Naive B cell (primary cell): ENCODE measurements around the gene CSNK1A1. TPM values are rescaled to one million over a fixed set of nuclear protein-coding genes. Genes with fewer than 3 reads are reported as not detected.
"Not testable (repeated sequence)": the region's sequence is repeated elsewhere in the genome, so short reads cannot be mapped to it uniquely, and the experiment has no call there.

Source experiments
- ATAC-seq, 2 donors: fragments of 150-1000 bp; cut with Tn5 transposase; 2 replicates each; pipeline ENCODE4 v1.10.0; 2021; ENCODE audit warnings: low read depth in 2 of 2, mild to moderate bottlenecking in 2 of 2, moderate library complexity in 2 of 2
- DNase-seq: peaks from one replicate; pipeline ENCODE4 v3.0.0; 2022
- H3K27ac Mint-ChIP-seq, 6 donors: one replicate each; pipeline ENCODE4 v1.8.0; 2020 to 2022; ENCODE audit warnings: mild to moderate bottlenecking in 6 of 6, mixed read lengths in 6 of 6, moderate library complexity in 5 of 6, inconsistent platforms in 2 of 6
- H3K27me3 Mint-ChIP-seq, 3 donors: one replicate each; pipeline ENCODE4 v1.8.0; 2021 to 2022; ENCODE audit warnings: mixed read lengths in 3 of 3, mild to moderate bottlenecking in 1 of 3
- H3K36me3 Mint-ChIP-seq, 2 donors: one replicate each; pipeline ENCODE4 v1.8.0; 2020 to 2022; ENCODE audit warnings: mixed read lengths in 2 of 2, inconsistent platforms in 1 of 2, mild to moderate bottlenecking in 1 of 2
- H3K4me1 Mint-ChIP-seq, 3 donors: one replicate each; pipeline ENCODE4 v1.8.0; 2020 to 2022; ENCODE audit warnings: mixed read lengths in 3 of 3, inconsistent platforms in 1 of 3, mild to moderate bottlenecking in 1 of 3, moderate library complexity in 1 of 3
- H3K4me3 Mint-ChIP-seq, 8 donors: one replicate each; pipeline ENCODE4 v1.8.0; 2020 to 2022; ENCODE audit warnings: mild to moderate bottlenecking in 8 of 8, mixed read lengths in 8 of 8, moderate library complexity in 8 of 8, inconsistent platforms in 2 of 8
- H3K9me3 Mint-ChIP-seq, 7 donors: one replicate each; pipeline ENCODE4 v1.8.0; 2020 to 2022; ENCODE audit warnings: mixed read lengths in 7 of 7, mild to moderate bottlenecking in 5 of 7, inconsistent platforms in 2 of 7, moderate library complexity in 1 of 7
- polyA plus RNA-seq, 6 donors: library from polyadenylated mRNA; unstranded; fragments of 300-500 nt; fragmentation: Illumina TruSeq; gene quantifications; one replicate each; pipeline ENCODE4 v1.2.3, GENCODE V29; 2021; ENCODE audit warnings: low read depth in 6 of 6

The CSNK1A1 gene
- polyA plus RNA-seq, 6 donors from 2014 or later: 100 to 148 (median 129) TPM

DNA sequence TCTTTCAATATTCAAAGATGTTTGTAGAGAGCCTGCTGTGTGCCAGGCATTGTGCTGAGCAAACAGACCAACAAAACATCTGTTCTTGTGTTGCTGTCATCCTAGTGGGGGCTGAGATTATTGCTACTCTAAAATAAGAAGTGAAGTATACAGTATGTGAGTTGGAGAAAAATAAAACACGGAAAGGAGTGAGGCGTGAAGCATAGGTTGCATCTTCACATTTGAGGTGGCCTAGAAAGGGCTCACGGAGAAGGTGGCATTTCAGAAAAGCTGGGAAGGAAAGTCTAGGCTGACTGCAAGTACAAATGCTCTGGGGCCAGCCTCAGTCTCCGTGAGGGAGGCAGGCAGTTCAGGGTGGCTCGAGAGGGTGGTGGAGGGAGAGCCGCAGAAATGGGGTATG lies 80.3 kb downstream of the CSNK1A1 start:
- Mint-ChIP-seq H3K4me3 (no peak overlapping the region), H3K27ac (no peak overlapping the region), H3K9me3 (no peaks in the 10 kb centered on the region), H3K36me3 (no peaks in the 10 kb centered on the region), H3K27me3 (peaks cover 8 to 27% (median 12%) of the 10 kb centered on the region in 3 donors), H3K4me1 (no peaks in the 10 kb centered on the region)
- no peak for ATAC-seq
- DNase-seq: no peak

DNA sequence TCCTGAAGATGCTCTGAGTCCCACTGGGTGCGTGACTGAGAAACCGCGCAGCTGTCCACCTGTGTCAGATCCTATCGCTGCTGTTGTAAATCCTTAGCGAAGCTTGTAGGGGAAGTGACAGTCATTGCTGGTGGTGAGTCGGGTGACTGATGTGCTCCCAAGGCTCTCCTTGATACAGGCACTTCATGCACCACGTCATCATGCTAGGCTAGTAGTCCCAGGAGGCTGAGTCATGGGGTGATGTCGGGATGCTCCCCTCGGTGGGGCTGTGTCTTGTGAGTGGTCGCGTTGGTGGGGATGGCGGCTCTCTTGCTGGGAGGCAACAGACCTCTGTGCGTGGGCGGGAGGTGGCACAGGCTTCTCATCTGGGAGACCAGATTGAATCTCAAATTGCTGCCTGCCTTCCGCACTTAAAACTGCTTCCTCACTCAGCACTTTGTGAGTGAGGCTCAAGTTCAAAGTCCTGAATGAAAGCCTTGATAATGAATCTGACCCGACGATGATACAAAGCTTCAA lies 84.7 kb downstream of the CSNK1A1 start:
- no peak for ATAC-seq
- no peaks in the 10 kb centered on the region for H3K9me3 Mint-ChIP-seq
- no peaks in the 10 kb centered on the region for H3K36me3 Mint-ChIP-seq
- H3K27me3 Mint-ChIP-seq: peaks cover 4 to 25% (median 10%) of the 10 kb centered on the region in 3 donors
- no peak for DNase-seq
- no peak overlapping the region for H3K27ac Mint-ChIP-seq
- H3K4me1 Mint-ChIP-seq: no peaks in the 10 kb centered on the region
- no peak overlapping the region for H3K4me3 Mint-ChIP-seq

DNA sequence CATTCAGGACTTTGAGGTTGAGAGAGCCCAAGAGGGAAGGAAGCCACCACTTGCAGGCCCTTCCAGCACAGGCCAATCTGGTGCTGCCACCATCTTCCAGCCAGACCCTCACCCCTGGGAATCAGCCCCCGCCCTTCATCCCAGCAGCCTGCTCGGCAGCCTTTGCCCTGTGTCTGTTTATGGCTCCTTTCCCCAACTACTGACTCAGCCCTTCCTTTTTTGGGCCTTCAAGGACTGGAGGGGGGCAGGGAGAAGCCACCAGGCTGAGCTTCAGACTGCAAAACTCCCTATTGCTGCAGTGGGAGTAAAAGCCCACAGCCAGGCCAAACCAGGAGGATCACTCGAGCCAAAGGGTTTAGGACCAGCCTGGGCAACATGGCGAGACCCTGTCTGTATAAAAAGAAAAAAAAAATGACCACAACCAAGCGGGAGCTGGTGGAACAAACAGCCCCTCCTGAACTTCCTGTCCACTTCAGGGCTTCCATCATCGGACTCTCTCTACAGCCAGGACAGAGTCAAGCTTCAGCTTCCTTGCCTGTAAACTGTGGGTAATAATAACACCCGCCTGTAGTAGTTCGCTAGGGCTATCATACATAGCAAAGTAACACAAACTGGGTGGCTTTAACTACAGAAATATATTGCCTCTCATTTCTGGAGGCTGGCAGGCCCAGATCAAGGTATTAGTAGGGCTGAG lies 86.3 kb downstream of the CSNK1A1 start:
- ATAC-seq: no peak
- no peaks in the 10 kb centered on the region for H3K9me3 Mint-ChIP-seq
- H3K36me3 Mint-ChIP-seq: no peaks in the 10 kb centered on the region
- H3K27ac Mint-ChIP-seq: peak overlapping the region in 1 of 6 donors; percentile 69
- no peak for DNase-seq
- H3K4me1 Mint-ChIP-seq: no peaks in the 10 kb centered on the region
- H3K27me3 Mint-ChIP-seq: peaks cover 0 to 13% (median 4%) of the 10 kb centered on the region in 3 donors
- no peak overlapping the region for H3K4me3 Mint-ChIP-seq

DNA sequence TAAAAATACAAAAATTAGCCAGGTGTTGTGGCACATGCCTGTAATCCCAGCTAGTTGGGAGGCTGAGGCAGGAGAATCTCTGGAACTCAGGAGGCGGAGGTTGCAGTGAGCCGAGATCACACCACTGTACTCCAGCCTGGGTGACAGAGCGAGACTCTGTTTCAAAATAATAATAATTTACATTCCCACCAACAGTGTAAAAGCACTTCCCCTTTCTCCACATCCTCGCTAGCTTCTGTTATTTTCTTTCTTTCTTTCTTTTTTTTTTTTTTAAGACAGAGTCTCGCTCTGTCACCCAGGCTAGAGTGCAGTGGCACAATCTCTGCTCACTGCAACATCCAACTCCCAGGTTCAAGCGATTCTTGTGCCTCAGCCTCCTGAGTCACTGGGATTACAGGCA lies 89.3 kb downstream of the CSNK1A1 start:
- not testable (repeated sequence) for H3K9me3 Mint-ChIP-seq, H3K4me3 Mint-ChIP-seq

DNA sequence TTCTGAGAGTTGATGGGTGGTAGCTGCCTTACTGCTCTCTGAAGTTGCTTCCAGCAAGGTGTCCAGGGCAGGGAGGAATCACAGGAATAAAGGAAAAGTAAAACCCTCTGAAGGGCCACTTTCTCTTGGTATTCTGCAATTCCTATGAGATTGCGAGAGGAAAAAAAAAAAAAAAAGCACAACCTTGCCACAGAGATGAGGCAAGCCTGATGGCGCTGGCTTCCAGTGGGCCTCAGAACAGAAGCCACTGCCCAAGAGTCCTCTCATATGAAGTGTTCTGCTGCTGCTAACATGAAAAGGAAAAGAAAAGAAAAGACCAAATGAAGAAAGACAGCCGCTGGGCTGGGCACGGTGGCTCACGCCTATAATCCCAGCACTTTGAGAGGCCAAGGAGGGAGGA lies 91.3 kb downstream of the CSNK1A1 start:
- ATAC-seq (no peak), DNase-seq (no peak)
- H3K9me3 Mint-ChIP-seq: no peaks in the 10 kb centered on the region
- no peaks in the 10 kb centered on the region for H3K36me3 Mint-ChIP-seq
- no peak overlapping the region for H3K27ac Mint-ChIP-seq
- H3K27me3 Mint-ChIP-seq: peaks cover 0 to 6% (median 0%) of the 10 kb centered on the region in 3 donors
- no peaks in the 10 kb centered on the region for H3K4me1 Mint-ChIP-seq
- H3K4me3 Mint-ChIP-seq: no peak overlapping the region

More for the DNA sequence above, 89.3 kb downstream of the CSNK1A1 start:
- H3K4me1 Mint-ChIP-seq, H3K36me3 Mint-ChIP-seq, H3K27me3 Mint-ChIP-seq, DNase-seq, ATAC-seq, H3K27ac Mint-ChIP-seq: not testable (repeated sequence)

DNA sequence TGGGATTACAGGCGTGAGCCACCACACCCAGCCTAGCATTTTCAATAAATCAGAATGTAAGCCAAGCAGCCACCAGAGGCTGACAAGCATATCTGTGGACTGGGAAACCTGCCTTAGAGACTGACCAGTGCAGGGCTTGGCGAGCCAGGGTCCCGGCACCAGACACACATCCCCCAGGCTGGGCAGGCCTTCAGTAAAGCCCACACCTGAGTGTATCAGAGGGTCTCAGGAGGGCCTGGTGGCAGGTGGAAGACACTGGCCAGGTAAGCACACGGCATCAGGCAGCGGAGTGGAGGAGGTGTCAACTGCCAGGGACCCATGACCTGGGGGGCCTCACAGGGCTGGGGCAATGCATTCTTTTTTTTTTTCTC lies 93.9 kb downstream of the CSNK1A1 start:
- no peak overlapping the region for H3K27ac Mint-ChIP-seq
- no peaks in the 10 kb centered on the region for H3K36me3 Mint-ChIP-seq
- H3K9me3 Mint-ChIP-seq: no peaks in the 10 kb centered on the region
- ATAC-seq: no peak
- no peak overlapping the region for H3K4me3 Mint-ChIP-seq
- H3K4me1 Mint-ChIP-seq: no peaks in the 10 kb centered on the region
- peaks cover 0 to 6% (median 0%) of the 10 kb centered on the region in 3 donors for H3K27me3 Mint-ChIP-seq
- no peak for DNase-seq

DNA sequence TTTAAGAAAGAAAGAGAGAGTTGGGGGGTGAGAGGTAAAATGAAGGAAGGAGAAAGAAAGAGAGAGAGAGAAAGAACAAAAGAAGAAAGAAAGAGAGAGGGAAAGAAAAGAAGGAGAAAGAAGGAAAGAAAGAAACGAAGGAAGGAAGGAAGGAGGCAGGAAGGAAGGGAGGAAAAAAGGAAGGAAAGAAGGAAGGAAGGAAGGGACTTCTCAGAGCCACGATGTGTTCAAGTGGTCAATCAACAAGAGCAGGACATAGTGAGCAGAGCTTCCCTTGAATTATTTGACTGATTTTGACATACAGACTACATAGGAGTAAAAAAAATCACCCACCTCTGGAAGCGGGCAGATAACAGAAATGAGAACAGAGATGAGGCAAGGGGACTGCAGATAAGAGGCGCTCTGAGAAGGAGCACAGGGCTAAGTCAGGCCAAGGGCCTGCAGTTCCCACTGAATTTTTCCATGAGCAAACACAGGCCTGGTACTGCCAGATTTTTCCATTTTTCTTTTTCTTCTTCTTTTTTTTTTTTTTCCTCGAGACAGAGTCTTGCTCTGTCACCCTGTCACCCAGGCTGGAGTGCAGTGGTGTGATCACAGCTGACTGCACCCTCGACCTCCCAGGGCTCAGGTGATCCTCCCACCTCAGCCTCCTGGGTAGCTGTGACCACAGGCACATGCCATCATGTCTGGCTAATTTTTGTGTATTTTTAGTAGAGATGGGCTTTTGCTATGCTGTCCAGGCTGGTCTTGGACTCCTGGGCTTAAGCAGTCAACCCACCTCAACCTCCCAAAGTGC lies 94.4 kb downstream of the CSNK1A1 start:
- DNase-seq: no peak
- ATAC-seq: no peak
- Mint-ChIP-seq H3K4me3 (no peak overlapping the region), H3K36me3 (no peaks in the 10 kb centered on the region), H3K9me3 (no peaks in the 10 kb centered on the region), H3K4me1 (no peaks in the 10 kb centered on the region), H3K27me3 (peaks cover 0 to 6% (median 0%) of the 10 kb centered on the region in 3 donors), H3K27ac (no peak overlapping the region)

DNA sequence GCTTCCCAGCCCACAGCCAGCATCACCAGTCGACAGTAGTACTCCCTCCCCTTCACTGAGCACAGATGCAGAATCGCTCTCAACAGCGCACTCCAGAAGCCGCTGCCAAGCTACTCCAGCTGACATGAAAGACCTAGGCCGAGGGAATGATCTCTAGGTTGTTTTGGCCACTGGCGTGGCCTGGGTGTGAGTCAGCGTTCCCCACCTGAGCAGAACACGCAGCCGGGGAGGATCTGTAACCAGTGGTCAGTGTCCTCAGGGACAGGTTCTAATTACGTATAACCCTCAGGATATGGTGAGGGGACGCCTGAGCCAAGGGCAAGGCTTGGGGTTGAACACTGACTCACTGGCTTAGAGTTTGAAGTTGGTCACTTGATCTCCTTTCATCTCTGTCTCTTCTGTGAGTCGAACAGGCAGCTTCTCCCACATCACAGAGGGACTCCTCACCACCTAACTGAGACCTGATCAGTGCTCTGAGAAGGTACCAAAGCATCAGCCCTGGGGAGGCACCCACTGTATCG lies 95.3 kb downstream of the CSNK1A1 start:
- Mint-ChIP-seq H3K36me3 (no peaks in the 10 kb centered on the region), H3K4me1 (no peaks in the 10 kb centered on the region), H3K27me3 (peaks cover 0 to 6% (median 0%) of the 10 kb centered on the region in 3 donors), H3K9me3 (no peaks in the 10 kb centered on the region), H3K4me3 (no peak overlapping the region), H3K27ac (no peak overlapping the region)
- ATAC-seq (no peak), DNase-seq (no peak)

DNA sequence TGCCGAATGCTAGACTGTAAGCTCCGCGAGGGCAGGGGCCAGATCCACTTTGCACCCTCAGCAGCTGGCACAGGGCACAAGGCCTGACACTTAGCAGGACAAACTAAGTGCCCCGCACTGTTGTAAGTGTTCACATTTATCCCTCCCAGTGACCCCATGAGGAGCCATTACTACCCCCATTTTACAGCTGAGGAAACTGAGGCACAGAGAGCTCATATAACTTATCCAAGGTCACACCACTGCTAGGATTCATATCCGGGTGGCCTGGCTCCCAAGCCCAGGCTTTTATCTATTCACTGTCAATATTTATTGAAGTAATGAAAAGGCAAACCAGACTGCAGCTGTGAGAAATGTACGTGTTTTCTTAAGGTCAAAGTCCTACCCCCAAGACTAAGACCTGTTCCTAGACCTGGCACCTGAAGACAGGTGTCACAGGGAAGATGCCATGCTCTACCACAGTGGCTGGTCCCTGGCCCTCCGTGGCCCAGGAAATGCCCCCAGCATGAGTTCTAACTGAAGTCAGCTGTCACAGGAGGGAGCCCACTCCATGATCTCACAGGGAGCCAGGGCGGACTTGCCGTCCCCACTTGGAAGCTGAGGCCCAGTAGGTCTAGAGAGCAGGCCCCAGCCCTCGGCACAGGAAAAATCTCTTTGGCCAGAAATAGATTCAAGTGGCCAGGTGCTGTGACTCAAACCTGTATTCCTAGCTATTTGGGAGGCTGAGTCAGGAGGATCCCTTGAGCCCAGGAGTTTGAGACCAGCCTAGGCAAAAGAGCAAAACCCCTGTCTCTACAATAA lies 97.4 kb downstream of the CSNK1A1 start:
- Mint-ChIP-seq H3K27ac (no peak overlapping the region), H3K4me1 (no peaks in the 10 kb centered on the region), H3K9me3 (no peaks in the 10 kb centered on the region), H3K4me3 (no peak overlapping the region), H3K36me3 (no peaks in the 10 kb centered on the region), H3K27me3 (peaks cover 0 to 7% (median 6%) of the 10 kb centered on the region in 3 donors)
- ATAC-seq: no peak
- DNase-seq: no peak

DNA sequence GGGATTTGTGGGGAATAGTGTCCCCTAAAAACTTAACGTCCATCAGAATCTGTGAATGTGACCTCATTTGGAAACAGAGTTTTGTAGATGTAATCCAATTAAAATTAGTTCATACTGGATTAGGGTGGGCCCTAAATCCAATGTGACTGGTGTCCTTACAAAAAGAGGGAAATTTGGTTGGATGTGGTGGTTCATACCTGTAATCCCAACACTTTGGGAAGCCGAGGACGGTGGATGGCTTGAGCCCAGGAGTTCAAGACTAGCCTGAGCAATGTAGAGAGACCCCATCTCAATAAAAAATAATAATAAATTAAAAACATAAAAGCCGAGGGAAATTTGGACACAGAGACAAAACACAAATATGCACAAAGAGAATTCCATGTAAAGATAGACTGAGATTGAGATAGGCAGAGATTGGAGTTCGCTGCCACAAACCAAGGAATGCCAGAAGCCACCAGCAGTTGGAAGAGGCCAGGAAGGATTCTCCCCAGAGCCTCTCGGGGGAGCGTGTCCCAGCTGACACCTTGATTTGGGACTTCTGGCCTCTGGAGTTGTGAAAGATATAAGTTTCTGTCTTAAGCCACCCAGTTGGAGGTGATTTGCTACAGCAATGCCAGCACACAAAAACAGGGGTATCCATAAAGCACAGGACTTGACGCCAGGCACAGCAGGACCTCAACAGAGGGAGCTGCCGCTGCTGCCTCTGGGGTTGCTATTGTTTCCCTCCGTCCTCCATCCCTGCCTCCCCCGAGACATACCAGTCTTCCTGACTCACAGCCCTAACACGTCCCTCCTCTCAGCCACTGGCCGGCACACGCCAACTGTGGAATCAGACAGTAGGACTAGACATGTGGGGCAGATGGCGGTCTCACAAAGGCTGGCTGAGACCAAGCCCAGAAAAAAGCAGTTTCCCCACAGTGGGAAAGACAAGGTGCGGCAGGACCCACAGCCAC lies 98.3 kb downstream of the CSNK1A1 start:
- DNase-seq (no peak), ATAC-seq (no peak)
- no peaks in the 10 kb centered on the region for H3K4me1 Mint-ChIP-seq
- peaks cover 6 to 7% (median 7%) of the 10 kb centered on the region in 3 donors for H3K27me3 Mint-ChIP-seq
- no peaks in the 10 kb centered on the region for H3K9me3 Mint-ChIP-seq
- H3K36me3 Mint-ChIP-seq: no peaks in the 10 kb centered on the region
- H3K27ac Mint-ChIP-seq: no peak overlapping the region
- no peak overlapping the region for H3K4me3 Mint-ChIP-seq

DNA sequence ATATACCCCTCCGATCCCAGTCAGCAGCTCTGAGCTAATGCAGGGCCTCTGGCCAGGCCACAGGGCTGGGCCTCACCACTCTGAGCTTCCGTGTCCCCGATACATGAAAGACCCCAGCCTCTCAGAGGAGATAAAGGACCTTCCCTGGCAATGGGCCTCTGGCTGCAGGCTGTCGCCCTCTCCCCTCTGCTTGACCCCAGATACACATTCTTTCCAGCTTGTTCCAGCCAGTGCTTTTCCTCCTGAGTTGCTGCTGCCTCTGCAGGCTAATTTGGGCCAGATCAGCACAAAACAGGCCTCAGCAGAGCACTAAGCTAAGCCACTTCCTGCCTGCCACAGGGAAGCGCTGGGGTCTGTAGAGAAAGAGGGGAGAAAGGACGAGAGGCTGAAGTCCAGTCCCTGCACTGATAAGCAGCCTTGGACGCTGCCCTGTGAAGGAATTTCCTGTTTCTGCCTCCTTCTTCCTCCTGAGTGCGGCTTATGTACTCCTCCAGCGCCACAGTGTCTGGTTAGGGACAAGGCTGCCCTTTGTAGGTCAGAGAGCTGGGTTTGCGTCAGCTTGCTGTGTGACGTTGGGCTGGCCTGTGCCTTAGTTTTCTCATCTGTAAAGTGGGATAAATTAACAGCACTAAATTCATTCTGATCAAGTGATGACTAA lies 99.1 kb downstream of the CSNK1A1 start:
- Mint-ChIP-seq H3K27ac (peak overlapping the region in 1 of 6 donors; percentile 49), H3K4me3 (no peak overlapping the region), H3K27me3 (peaks cover 7 to 13% (median 11%) of the 10 kb centered on the region in 3 donors), H3K4me1 (no peaks in the 10 kb centered on the region), H3K36me3 (no peaks in the 10 kb centered on the region), H3K9me3 (no peaks in the 10 kb centered on the region)
- no peak for DNase-seq
- ATAC-seq: no peak

DNA sequence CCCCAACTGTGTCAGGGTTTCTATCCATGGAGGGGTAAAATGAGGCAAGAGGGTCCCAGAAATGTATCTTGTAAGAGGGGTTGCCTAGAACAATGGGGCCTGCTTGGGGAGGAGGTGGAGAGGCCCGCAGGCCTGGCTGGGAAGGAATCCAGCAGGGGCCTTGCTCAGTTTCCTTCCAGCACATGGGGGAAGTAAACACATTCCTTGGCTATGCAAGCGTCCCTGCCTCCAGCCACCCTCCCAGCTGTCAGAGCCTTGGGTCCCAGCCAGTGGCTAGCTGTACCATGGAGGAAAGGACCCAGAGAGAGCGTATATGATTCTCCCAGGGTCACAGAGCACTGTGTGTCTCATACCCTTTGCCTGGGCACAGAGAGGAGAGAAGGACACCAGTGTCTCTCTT lies 101.0 kb downstream of the CSNK1A1 start:
- ATAC-seq: no peak
- no peak for DNase-seq
- Mint-ChIP-seq H3K4me1 (no peaks in the 10 kb centered on the region), H3K27me3 (peaks cover 7 to 11% (median 10%) of the 10 kb centered on the region in 3 donors), H3K36me3 (no peaks in the 10 kb centered on the region), H3K4me3 (no peak overlapping the region), H3K9me3 (no peaks in the 10 kb centered on the region), H3K27ac (no peak overlapping the region)
